HG03558 (cell line): Measurements from ENCODE around the gene TAF4.

ENCODE experiments used
- ATAC-seq: cut with Tn5 transposase; IDR thresholded peaks from one replicate; pipeline ENCODE4 v1.9.1; 2021; ENCODE audit warnings: moderate number of reproducible peaks; ENCODE audit not compliant: unreplicated experiment; ENCODE audit errors: extremely low read depth

Gene TAF4

GRCh38 chr20:61968932-61969331 lies 96.7 kb downstream of the TAF4 start:
- no peak for ATAC-seq

- ATAC-seq, result no peak
Observed at GRCh38 chr20:61968036-61968810, 97.5 kb downstream of the TAF4 start.

GRCh38 chr20:61967300-61967699 lies 98.4 kb downstream of the TAF4 start:
- no peak for ATAC-seq

GRCh38 chr20:61966492-61967244 lies 99.0 kb downstream of the TAF4 start:
- no peak for ATAC-seq

- no peak for ATAC-seq
Observed at GRCh38 chr20:61965606-61966491, 99.8 kb downstream of the TAF4 start.

GRCh38 chr20:61964675-61965605 lies 100.7 kb downstream of the TAF4 start:
- no peak for ATAC-seq

- ATAC-seq, result no peak
Observed at GRCh38 chr20:61963885-61964674, 101.6 kb downstream of the TAF4 start.

- no peak for ATAC-seq
Observed at GRCh38 chr20:61963149-61963548, 102.5 kb downstream of the TAF4 start.

- no peak for ATAC-seq
Observed at GRCh38 chr20:61960836-61961235, 104.8 kb downstream of the TAF4 start.

GRCh38 chr20:61958773-61959700 lies 106.6 kb downstream of the TAF4 start:
- ATAC-seq, result no peak

GRCh38 chr20:61957961-61958715 lies 107.5 kb downstream of the TAF4 start:
- no peak for ATAC-seq

GRCh38 chr20:61956396-61957342 lies 109.0 kb downstream of the TAF4 start:
- ATAC-seq, result no peak

- ATAC-seq, result no peak
Observed at GRCh38 chr20:61955668-61956395, 109.8 kb downstream of the TAF4 start.

- no peak for ATAC-seq
Observed at GRCh38 chr20:61954276-61955021, 111.2 kb downstream of the TAF4 start.
